Common myeloid progenitor, CD34-positive (primary cell): ENCODE results near the gene CADPS2.

Experiments
- CTCF ChIA-PET: fragments of 350-600 bp; sonication (Branson Sonifier 250); formaldehyde crosslinking; loops from one replicate; lab custom pipeline; 2021; ENCODE audit warnings: antibody characterized with exemption; lab: Charles Lee
- POLR2A ChIA-PET: fragments of 350-600 bp; sonication (Branson Sonifier 250); formaldehyde crosslinking; loops from one replicate; lab custom pipeline; 2021; ENCODE audit warnings: antibody characterized with exemption; lab: Charles Lee
- DNase-seq, 3 donors: peaks; one replicate each; pipeline versions ENCODE4 v3.0.0 to v3.0.0-alpha.2; 2013
- H3K27ac ChIP-seq, 2 experiments: 1 replicate in 1 of 2; 2 replicates in 1 of 2; pipeline ENCODE4 v1.7.0; 2013; ENCODE audit warnings: inconsistent platforms in 2 of 2, low read length in 2 of 2, mild to moderate bottlenecking in 2 of 2, low read depth in 1 of 2, moderate library complexity in 1 of 2; ENCODE audit not compliant: severe bottlenecking in 2 of 2, insufficient read depth in 1 of 2, poor library complexity in 1 of 2
- H3K27me3 ChIP-seq, 5 experiments: replicated peaks in 2 of 5; 1 replicate in 3 of 5; 2 replicates in 2 of 5; pipeline versions ENCODE4 v1.6.1 to v1.7.0; 2013; ENCODE audit warnings: low read length in 4 of 5, mild to moderate bottlenecking in 2 of 5, moderate library complexity in 2 of 5, inconsistent platforms in 1 of 5; ENCODE audit not compliant: insufficient read depth in 5 of 5, control insufficient read depth in 4 of 5
- H3K36me3 ChIP-seq, 4 experiments: 1 replicate in 2 of 4; 2 replicates in 2 of 4; pipeline versions ENCODE4 v1.6.1 to v1.7.0; 2013; ENCODE audit warnings: low read length in 3 of 4, control low read depth in 1 of 4, mild to moderate bottlenecking in 1 of 4; ENCODE audit not compliant: control insufficient read depth in 4 of 4, insufficient read depth in 4 of 4
- H3K4me1 ChIP-seq, 4 experiments: 1 replicate in 3 of 4; 2 replicates in 1 of 4; pipeline versions ENCODE4 v1.6.1 to v1.7.1; 2013; ENCODE audit warnings: low read length in 3 of 4, mild to moderate bottlenecking in 3 of 4, control low read depth in 1 of 4, inconsistent platforms in 1 of 4, moderate library complexity in 1 of 4; ENCODE audit not compliant: control insufficient read depth in 4 of 4, insufficient read depth in 4 of 4; ENCODE audit errors: control extremely low read depth in 1 of 4
- H3K4me3 ChIP-seq, 7 experiments: 1 replicate in 4 of 7; 2 replicates in 3 of 7; pipeline versions ENCODE4 v1.5.1 to v1.7.0; 2013; ENCODE audit warnings: mild to moderate bottlenecking in 7 of 7, low read length in 6 of 7, moderate library complexity in 6 of 7, inconsistent platforms in 2 of 7, low read depth in 2 of 7, control low read depth in 1 of 7; ENCODE audit not compliant: insufficient read depth in 4 of 7, control insufficient read depth in 1 of 7; ENCODE audit errors: extremely low read depth in 1 of 7
- H3K9me3 ChIP-seq, 5 experiments: 1 replicate in 4 of 5; 2 replicates in 1 of 5; pipeline versions ENCODE4 v1.6.1 to v1.7.1; 2013; ENCODE audit warnings: low read length in 4 of 5, mild to moderate bottlenecking in 2 of 5, inconsistent platforms in 1 of 5, low read depth in 1 of 5, moderate library complexity in 1 of 5; ENCODE audit not compliant: control insufficient read depth in 4 of 5, insufficient read depth in 2 of 5; ENCODE audit errors: control extremely low read depth in 1 of 5
- WGBS: methylation state at CpG from one replicate; pipeline ENCODE4 v1.1.5; 2013; ENCODE audit not compliant: insufficient coverage; 5-methylcytosine and 5-hydroxymethylcytosine counted together

The CADPS2 gene

GRCh38 chr7:122543166-122543565, 343.1 kb downstream of the CADPS2 start:
- POLR2A ChIA-PET, result no interaction called here
- Histone ChIP-seq H3K4me3 (no peak overlapping the region), H3K27me3 (peaks cover 0 to 3% (median 0%) of the 10 kb centered on the region in 5 experiments), H3K27ac (no peak overlapping the region), H3K9me3 (no peaks in the 10 kb centered on the region), H3K4me1 (no peaks in the 10 kb centered on the region), H3K36me3 (no peaks in the 10 kb centered on the region)
- CTCF ChIA-PET, result interaction anchor here (1.1 kb wide), 1 partner anchor 10 kb away, joined by 4 read pairs; no protein-coding TSS in a partner anchor
- DNase-seq, result no peak

- ChIA-PET POLR2A (no interaction called here), CTCF (no interaction called here)
- no peak overlapping the region for H3K4me3 ChIP-seq
- WGBS, result 100% methylated on average over 1 of the region's 1 CpG
- no peak for DNase-seq
- H3K27ac ChIP-seq, result no peak overlapping the region
- H3K4me1 ChIP-seq, result no peaks in the 10 kb centered on the region
- peaks cover 0 to 10% (median 0%) of the 10 kb centered on the region in 5 experiments for H3K27me3 ChIP-seq
- no peaks in the 10 kb centered on the region for H3K9me3 ChIP-seq
- H3K36me3 ChIP-seq, result no peaks in the 10 kb centered on the region
These were observed 351.2 kb downstream of the CADPS2 start for GRCh38 chr7:122535086-122535485.

- Histone ChIP-seq H3K27ac (no peak overlapping the region), H3K36me3 (no peaks in the 10 kb centered on the region), H3K4me1 (no peaks in the 10 kb centered on the region), H3K27me3 (peaks cover 0 to 8% (median 0%) of the 10 kb centered on the region in 5 experiments), H3K4me3 (no peak overlapping the region), H3K9me3 (no peaks in the 10 kb centered on the region)
- ChIA-PET CTCF (interaction anchor here (0.8 to 2.7 kb wide), 6 partner anchors 10 to 439 kb away, joined by 3 to 10 read pairs (median 4); no protein-coding TSS in a partner anchor), POLR2A (no interaction called here)
- peak in 2 of 3 donors; percentile 19 to 38 for DNase-seq
- 0% methylated on average over 2 of the region's 9 CpGs for WGBS
These were observed 353.6 kb downstream of the CADPS2 start for GRCh38 chr7:122532406-122533269.

- peaks cover 0 to 2% (median 0%) of the 10 kb centered on the region in 5 experiments for H3K27me3 ChIP-seq
- H3K27ac ChIP-seq, result no peak overlapping the region
- H3K4me1 ChIP-seq, result no peaks in the 10 kb centered on the region
- no peaks in the 10 kb centered on the region for H3K36me3 ChIP-seq
- no peaks in the 10 kb centered on the region for H3K9me3 ChIP-seq
- DNase-seq, result peak; percentile 31 to 65 (median 54)
- WGBS, result no CpG with 5 or more reads among the region's 3 CpGs
- CTCF ChIA-PET, result interaction anchor here (1.0 to 1.6 kb wide), 3 partner anchors 305 to 436 kb away, joined by 4 to 12 read pairs (median 8); no protein-coding TSS in a partner anchor
- POLR2A ChIA-PET, result no interaction called here
- H3K4me3 ChIP-seq, result no peak overlapping the region
These were observed 357.3 kb downstream of the CADPS2 start for GRCh38 chr7:122528879-122529481.

- H3K27ac ChIP-seq, result no peak overlapping the region
- H3K36me3 ChIP-seq, result no peaks in the 10 kb centered on the region
- ChIA-PET POLR2A (no interaction called here), CTCF (no interaction called here)
- DNase-seq, result no peak
- no peaks in the 10 kb centered on the region for H3K9me3 ChIP-seq
- no peaks in the 10 kb centered on the region for H3K4me1 ChIP-seq
- H3K4me3 ChIP-seq, result no peak overlapping the region
- peaks cover 0 to 2% (median 0%) of the 10 kb centered on the region in 5 experiments for H3K27me3 ChIP-seq
- WGBS, result 97% methylated on average over 3 of the region's 5 CpGs
These were observed 360.9 kb downstream of the CADPS2 start for GRCh38 chr7:122525355-122525754.

GRCh38 chr7:122521767-122522166, 364.5 kb downstream of the CADPS2 start:
- no peaks in the 10 kb centered on the region for H3K36me3 ChIP-seq
- CTCF ChIA-PET, result interaction anchor here (0.7 kb wide), 1 partner anchor 8 kb away, joined by 3 read pairs; no protein-coding TSS in a partner anchor
- H3K27me3 ChIP-seq, result peaks cover 0 to 2% (median 0%) of the 10 kb centered on the region in 5 experiments

More at GRCh38 chr7:122521767-122522166, 364.5 kb downstream of the CADPS2 start:
- Histone ChIP-seq H3K9me3 (no peaks in the 10 kb centered on the region), H3K4me3 (no peak overlapping the region), H3K27ac (no peak overlapping the region), H3K4me1 (no peaks in the 10 kb centered on the region)
- POLR2A ChIA-PET, result no interaction called here
- DNase-seq, result no peak
